Measurements from ENCODE around the gene RAB28. TPM values are rescaled to one million over a fixed set of nuclear protein-coding genes. Genes with fewer than 3 reads are reported as not detected.

Gene RAB28
- total and polyA plus RNA-seq, 7 donors, result 12.7 to 32.1 (median 24.1) TPM

- TF ChIP-seq EP300 (IDR thresholded peaks at IDR 0.05) (no peak), POLR2A (IDR thresholded peaks at IDR 0.05) (no peak), POLR2AphosphoS5 (IDR thresholded peaks at IDR 0.05) (no peak)
- TF ChIP-seq, protein P1, sequence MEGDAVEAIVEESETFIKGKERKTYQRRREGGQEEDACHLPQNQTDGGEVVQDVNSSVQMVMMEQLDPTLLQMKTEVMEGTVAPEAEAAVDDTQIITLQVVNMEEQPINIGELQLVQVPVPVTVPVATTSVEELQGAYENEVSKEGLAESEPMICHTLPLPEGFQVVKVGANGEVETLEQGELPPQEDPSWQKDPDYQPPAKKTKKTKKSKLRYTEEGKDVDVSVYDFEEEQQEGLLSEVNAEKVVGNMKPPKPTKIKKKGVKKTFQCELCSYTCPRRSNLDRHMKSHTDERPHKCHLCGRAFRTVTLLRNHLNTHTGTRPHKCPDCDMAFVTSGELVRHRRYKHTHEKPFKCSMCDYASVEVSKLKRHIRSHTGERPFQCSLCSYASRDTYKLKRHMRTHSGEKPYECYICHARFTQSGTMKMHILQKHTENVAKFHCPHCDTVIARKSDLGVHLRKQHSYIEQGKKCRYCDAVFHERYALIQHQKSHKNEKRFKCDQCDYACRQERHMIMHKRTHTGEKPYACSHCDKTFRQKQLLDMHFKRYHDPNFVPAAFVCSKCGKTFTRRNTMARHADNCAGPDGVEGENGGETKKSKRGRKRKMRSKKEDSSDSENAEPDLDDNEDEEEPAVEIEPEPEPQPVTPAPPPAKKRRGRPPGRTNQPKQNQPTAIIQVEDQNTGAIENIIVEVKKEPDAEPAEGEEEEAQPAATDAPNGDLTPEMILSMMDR (IDR thresholded peaks at IDR 0.05), result no peak
- Histone ChIP-seq H3K9me3 (no peaks in the 10 kb centered on the region), H3K4me3 (no peak overlapping the region), H3K36me3 (no peaks in the 10 kb centered on the region), H3K27ac (no peak overlapping the region), H3K4me1 (no peaks in the 10 kb centered on the region), H3K27me3 (no peaks in the 10 kb centered on the region)
- DNase-seq, result no peak
- intact Hi-C loops (cut with DNase I), result no loop called here
Measured at GRCh38 chr4:13386405-13387107, 97.6 kb downstream of the RAB28 start.

DNA sequence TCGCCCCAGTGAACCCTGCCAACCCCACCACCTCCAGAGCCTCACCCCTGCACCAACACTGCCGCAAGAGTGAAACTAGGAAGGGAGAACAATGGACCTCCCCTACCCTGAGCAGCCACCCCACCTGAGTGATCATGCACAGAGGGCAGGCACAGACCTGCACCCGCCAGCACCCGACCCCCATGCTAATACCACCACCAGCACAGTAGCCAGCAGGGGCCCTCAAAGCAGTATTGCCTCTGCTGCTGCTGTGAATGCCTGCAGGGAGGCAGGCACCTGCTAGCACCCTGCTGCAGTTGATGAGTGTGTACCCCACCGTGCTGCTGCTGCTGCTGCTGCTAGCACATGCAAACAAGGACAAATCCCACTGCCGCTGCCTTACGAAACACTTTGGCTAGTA lies 100.1 kb downstream of the RAB28 start:
- Histone ChIP-seq H3K4me1 (no peaks in the 10 kb centered on the region), H3K27ac (no peak overlapping the region), H3K36me3 (no peaks in the 10 kb centered on the region), H3K4me3 (no peak overlapping the region), H3K9me3 (no peaks in the 10 kb centered on the region), H3K27me3 (no peaks in the 10 kb centered on the region)
- TF ChIP-seq EP300 (IDR thresholded peaks at IDR 0.05), result no peak
- no peak for TF ChIP-seq POLR2A (IDR thresholded peaks at IDR 0.05)
- TF ChIP-seq, protein P1 (IDR thresholded peaks at IDR 0.05), result no peak
- no peak for TF ChIP-seq POLR2AphosphoS5 (IDR thresholded peaks at IDR 0.05)
- intact Hi-C loops (cut with DNase I), result no loop called here
- DNase-seq, result no peak
- 97 to 98% methylated on average over 7 of the region's 7 CpGs for WGBS, 2 donors

- Histone ChIP-seq H3K36me3 (no peaks in the 10 kb centered on the region), H3K4me1 (no peaks in the 10 kb centered on the region), H3K4me3 (no peak overlapping the region), H3K9me3 (no peaks in the 10 kb centered on the region), H3K27ac (no peak overlapping the region), H3K27me3 (no peaks in the 10 kb centered on the region)
- TF ChIP-seq POLR2A (IDR thresholded peaks at IDR 0.05), result no peak
- no peak for TF ChIP-seq POLR2AphosphoS5 (IDR thresholded peaks at IDR 0.05)
- no peak for TF ChIP-seq EP300 (IDR thresholded peaks at IDR 0.05)
- TF ChIP-seq, protein P1 (IDR thresholded peaks at IDR 0.05), result no peak
- intact Hi-C loops (cut with DNase I), result no loop called here
- DNase-seq, result no peak
- 98% methylated on average over 9 of the region's 9 CpGs for WGBS, 2 donors
Measured at GRCh38 chr4:13378973-13379759, 105.0 kb downstream of the RAB28 start.

DNA sequence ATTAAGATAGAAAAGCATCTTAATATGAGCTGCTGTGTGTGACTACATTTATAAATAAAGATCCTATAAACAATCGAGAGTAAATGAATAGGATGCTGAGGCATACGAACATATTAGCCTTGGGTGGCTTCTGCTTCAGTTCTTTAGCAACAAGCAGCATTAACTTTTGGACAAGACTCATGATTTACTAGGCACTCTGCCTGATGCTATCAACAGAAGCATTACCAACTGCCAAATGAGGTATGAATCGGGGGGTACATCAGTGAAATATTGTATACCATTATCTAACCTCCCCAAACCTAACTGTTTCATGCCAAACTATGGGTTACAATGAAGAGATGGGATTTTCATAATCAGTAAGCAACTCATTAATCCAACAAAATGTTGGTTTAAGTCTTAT lies 113.1 kb downstream of the RAB28 start:
- Histone ChIP-seq H3K4me1 (no peaks in the 10 kb centered on the region), H3K36me3 (peaks cover 0 to 4% (median 0%) of the 10 kb centered on the region in 4 donors), H3K9me3 (no peaks in the 10 kb centered on the region), H3K4me3 (no peak overlapping the region), H3K27ac (no peak overlapping the region), H3K27me3 (no peaks in the 10 kb centered on the region)
- intact Hi-C loops (cut with DNase I), result no loop called here
- no peak for DNase-seq
- TF ChIP-seq EP300 (IDR thresholded peaks at IDR 0.05) (no peak), POLR2A (IDR thresholded peaks at IDR 0.05) (no peak), POLR2AphosphoS5 (IDR thresholded peaks at IDR 0.05) (no peak)
- TF ChIP-seq, protein P1 (IDR thresholded peaks at IDR 0.05), result no peak
- 80 to 92% methylated on average over 3 of the region's 3 CpGs for WGBS, 2 donors
